HepG2 (cell line): Measurements from ENCODE around the gene ACBD6. TPM values are rescaled to one million over a fixed set of nuclear protein-coding genes. Genes with fewer than 3 reads are reported as not detected.

Experiments
- ATAC-seq: fragments of 200-7000 bp; cut with Tn5 transposase; 3 replicates; pipeline ENCODE4 v1.9.1; 2020; ENCODE audit warnings: mild to moderate bottlenecking, moderate library complexity
- BruUV-seq: library from RNA; stranded (reverse); fragments of 400-500 nt; replicated peaks from 2 replicates; lab custom pipeline; 2021; lab: Mats Ljungman, UMichigan
- CTCF ChIA-PET: fragments of 300-600 bp; formaldehyde crosslinking; extraction: SDS; loops from one replicate; lab custom pipeline; 2021; ENCODE audit warnings: low total read pairs, inconsistent platforms, low intra/inter-chr PET ratio; lab: Yijun Ruan, JAX
- POLR2A ChIA-PET: fragments of 350-600 bp; sonication (Branson Sonifier 250); formaldehyde crosslinking; loops from one replicate; lab custom pipeline; 2020; ENCODE audit warnings: antibody characterized with exemption, inconsistent platforms; lab: Yijun Ruan, JAX
- DNase-seq: peaks from one replicate; pipeline ENCODE4 v3.0.0-alpha.2; 2015; ENCODE audit warnings: low spot score
- FAIRE-seq: peaks from 3 replicates; lab custom pipeline; 2011; peaks lifted over from hg19 to GRCh38; lab: Jason Lieb, UNC
- H2AFZ ChIP-seq: one replicate; pipeline ENCODE4 v1.6.1; 2011; ENCODE audit warnings: low read length, inconsistent platforms
- H3K27ac ChIP-seq: fragments of 300-600 bp; 3 replicates; pipeline ENCODE4 v1.8.0; 2011; ENCODE audit warnings: mixed run types, mild to moderate bottlenecking, mixed read lengths, low read length, inconsistent platforms; ENCODE audit not compliant: insufficient read depth; ENCODE audit errors: extremely low read length
- H3K27me3 ChIP-seq, 2 experiments: fragments of 200-600 bp in 1 of 2; 2 replicates in 1 of 2; 3 replicates in 1 of 2; pipeline versions ENCODE4 v1.6.0 to v1.8.0; 2011; ENCODE audit warnings: low read length in 2 of 2, mild to moderate bottlenecking in 2 of 2, moderate library complexity in 2 of 2, inconsistent platforms in 1 of 2; ENCODE audit not compliant: insufficient read depth in 2 of 2, control insufficient read depth in 1 of 2
- H3K36me3 ChIP-seq, 2 experiments: fragments of 200-600 bp in 1 of 2; replicated peaks in 1 of 2; 2 replicates in 1 of 2; 3 replicates in 1 of 2; pipeline versions ENCODE4 v1.5.1 to v1.8.0; 2011; ENCODE audit warnings: low read length in 2 of 2, inconsistent platforms in 1 of 2; ENCODE audit not compliant: insufficient read depth in 2 of 2, control insufficient read depth in 1 of 2
- H3K4me1 ChIP-seq: 2 replicates; pipeline ENCODE4 v1.5.1; 2012; ENCODE audit warnings: low read length, inconsistent platforms; ENCODE audit not compliant: insufficient read depth
- H3K4me2 ChIP-seq: 2 replicates; pipeline ENCODE4 v1.6.0; 2011; ENCODE audit warnings: low read depth, low read length, inconsistent platforms
- H3K4me3 ChIP-seq, 3 experiments: fragments of 200-600 bp in 1 of 3; sonication (generic), shearing (Covaris generic) in 1 of 3; replicated peaks in 1 of 3; 2 replicates each; pipeline ENCODE4 v1.5.1; 2011 to 2016; ENCODE audit warnings: low read length in 3 of 3, inconsistent platforms in 2 of 3, low read depth in 2 of 3, mild to moderate bottlenecking in 2 of 3, control low read depth in 1 of 3, mixed read lengths in 1 of 3; ENCODE audit not compliant: insufficient read depth in 1 of 3
- H3K79me2 ChIP-seq: one replicate; pipeline ENCODE4 v1.6.1; 2011; ENCODE audit warnings: low read length, inconsistent platforms; ENCODE audit not compliant: insufficient read depth
- H3K9ac ChIP-seq: 2 replicates; pipeline ENCODE4 v1.6.0; 2011; ENCODE audit warnings: mild to moderate bottlenecking, low read depth, low read length, inconsistent platforms; ENCODE audit not compliant: insufficient read depth
- H3K9me3 ChIP-seq: 2 replicates; pipeline ENCODE4 v1.5.1; 2012; ENCODE audit warnings: mild to moderate bottlenecking, low read length
- H4K20me1 ChIP-seq: 2 replicates; pipeline ENCODE4 v1.6.0; 2011; ENCODE audit warnings: inconsistent platforms, mild to moderate bottlenecking, low read length, moderate library complexity; ENCODE audit not compliant: insufficient read depth
- AGO2 ChIP-seq: fragments of 200-400 bp; formaldehyde crosslinking; optimal IDR thresholded peaks from 2 replicates; pipeline ENCODE3; 2017; ENCODE audit warnings: mild to moderate bottlenecking, low read depth, low read length, moderate library complexity
- FLYWCH1 ChIP-seq: sonication (generic); formaldehyde crosslinking; IDR thresholded peaks from 2 replicates; pipeline ENCODE4 v1.8.1; 2023; ENCODE audit warnings: mild to moderate bottlenecking, missing genetic modification reagents
- GTF2F1 ChIP-seq: fragments of 150-350 bp; IDR thresholded peaks from 2 replicates; pipeline ENCODE4 v1.6.1; 2014; ENCODE audit warnings: low read length
- GZF1 ChIP-seq: sonication (generic); formaldehyde crosslinking; IDR thresholded peaks from 2 replicates; pipeline ENCODE4 v1.5.1; 2020; ENCODE audit warnings: mild to moderate bottlenecking, missing genetic modification reagents
- MIXL1 ChIP-seq: IDR thresholded peaks from 2 replicates; pipeline ENCODE4 v1.6.1; 2016
- NFE2L2 ChIP-seq: fragments of 150-350 bp; IDR thresholded peaks from 2 replicates; pipeline ENCODE4 v1.6.1; 2014; ENCODE audit warnings: low read length
- ZNF136 ChIP-seq: sonication (generic); formaldehyde crosslinking; IDR thresholded peaks from 2 replicates; pipeline ENCODE4 v1.8.1; 2022; ENCODE audit warnings: low read depth, mild to moderate bottlenecking, moderate library complexity, missing genetic modification reagents
- ZNF468 ChIP-seq: sonication (generic); formaldehyde crosslinking; IDR thresholded peaks from 2 replicates; pipeline ENCODE4 v1.8.0; 2022; ENCODE audit warnings: mild to moderate bottlenecking, moderate library complexity, missing genetic modification reagents
- ZNF747 ChIP-seq: sonication (generic); formaldehyde crosslinking; IDR thresholded peaks from 2 replicates; pipeline ENCODE4 v1.8.1; 2023; ENCODE audit warnings: missing genetic modification reagents, mild to moderate bottlenecking, borderline replicate concordance
- ZNF773 ChIP-seq: sonication (generic); formaldehyde crosslinking; IDR thresholded peaks from 2 replicates; pipeline ENCODE4 v1.4.0; 2020; ENCODE audit warnings: missing genetic modification reagents, borderline replicate concordance
- WGBS: methylation state at CpG from one replicate; pipeline ENCODE4 v1.1.6; 2017; ENCODE audit warnings: low lambda C conversion rate; 5-methylcytosine and 5-hydroxymethylcytosine counted together
- in situ Hi-C: cut with HindIII; loops from 2 replicates; pipeline ENCODE4 v1.10.0; 2017; ENCODE audit warnings: low pct_unique_long_range_greater_than_20kb; ENCODE audit not compliant: extremely low pct_ligation_motif_present
- intact Hi-C: fragments of 100-400 bp; cut with micrococcal nuclease; formaldehyde crosslinking; loops from one replicate; pipeline ENCODE4 v1.10.0; 2022; ENCODE audit not compliant: unreplicated experiment
- polyA plus RNA-seq, 8 experiments: library from polyadenylated mRNA; depleted of rRNA in 3 of 8; stranded (reverse) in 7 of 8; unstranded in 1 of 8; fragments of >200 nt; fragmentation: Illumina TruSeq in 4 of 8; extraction: Trizol in 4 of 8; gene quantifications; 2 replicates each; pipeline versions ENCODE4 v1.2.1 to v1.2.3, GENCODE V29; 2011 to 2016; ENCODE audit warnings: low read depth in 4 of 8, missing spikeins in 1 of 8, mixed read lengths in 1 of 8; ENCODE audit not compliant: insufficient read depth in 1 of 8
- total RNA-seq, 5 experiments: library from RNA; depleted of rRNA; stranded (reverse); fragments of >200 nt; fragmentation: Illumina TruSeq; extraction: Trizol; gene quantifications; 2 replicates each; pipeline ENCODE4 v1.2.3, GENCODE V29; 2016; ENCODE audit warnings: low read depth in 1 of 5
- TF ChIP-seq, protein P1 (sequence below): IDR thresholded peaks from 2 replicates; pipeline ENCODE4 v1.6.1; 2018; ENCODE audit warnings: missing genetic modification reagents, mild to moderate bottlenecking, missing compliant biosample characterization
- TF ChIP-seq, protein P2 (sequence below), 2 experiments: sonication (generic) in 1 of 2; formaldehyde crosslinking in 1 of 2; IDR thresholded peaks; 2 replicates each; pipeline versions ENCODE4 v1.4.0 to v1.6.1; 2016 to 2020; ENCODE audit warnings: borderline replicate concordance in 1 of 2, low read depth in 1 of 2, mild to moderate bottlenecking in 1 of 2, missing genetic modification reagents in 1 of 2

Gene ACBD6
- total and polyA plus RNA-seq, 2 of the 13 experiments (the other 11 are each of a cell fraction or from before 2014, with no cell fraction given): 33.5 to 47.2 TPM

DNA sequence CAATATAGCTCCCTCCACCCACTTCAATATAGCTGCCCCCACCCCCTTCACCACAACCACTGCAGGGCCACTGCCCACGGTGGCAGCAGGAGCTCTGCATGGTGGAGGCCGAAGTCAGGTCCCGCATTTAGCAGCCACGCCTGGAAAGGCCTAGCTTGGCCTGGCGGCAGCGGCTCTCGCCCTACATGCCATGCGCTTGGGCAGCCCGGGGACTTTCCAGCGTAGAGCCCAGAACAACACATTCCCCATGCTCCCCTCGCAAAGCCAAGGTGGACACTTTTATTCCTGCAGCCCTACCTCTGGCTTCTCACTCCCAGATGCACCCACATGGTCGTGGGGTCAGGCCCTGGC lies 235.2 kb downstream of the ACBD6 start:
- Histone ChIP-seq H3K9me3 (no peaks in the 10 kb centered on the region), H3K79me2 (no peaks in the 10 kb centered on the region), H3K36me3 (no peaks in the 10 kb centered on the region), H3K27ac (no peak overlapping the region), H3K4me1 (peaks cover 36% of the 10 kb centered on the region), H3K9ac (no peak overlapping the region), H3K4me2 (no peak overlapping the region), H3K27me3 (peaks cover 0 to 19% of the 10 kb centered on the region in 2 experiments; a peak in 2 of 5 replicates), H4K20me1 (no peaks in the 10 kb centered on the region; the same call in 1 of the 2 replicates), H2AFZ (no peak overlapping the region), H3K4me3 (no peak overlapping the region)
- DNase-seq (no peak), ATAC-seq (no peak), FAIRE-seq (no peak)
- 88% methylated on average over 12 of the region's 12 CpGs for WGBS
- no peak for TF ChIP-seq FLYWCH1
- peak; percentile 73 for TF ChIP-seq AGO2
- POLR2A ChIA-PET: no interaction called here
- intact Hi-C loops: no loop called here
- no TSS peak for BruUV-seq
- in situ Hi-C loops: loop anchor here (10.0 kb wide), 1 partner anchor 82 kb away; no protein-coding TSS in a partner anchor
- CTCF ChIA-PET: no interaction called here

DNA sequence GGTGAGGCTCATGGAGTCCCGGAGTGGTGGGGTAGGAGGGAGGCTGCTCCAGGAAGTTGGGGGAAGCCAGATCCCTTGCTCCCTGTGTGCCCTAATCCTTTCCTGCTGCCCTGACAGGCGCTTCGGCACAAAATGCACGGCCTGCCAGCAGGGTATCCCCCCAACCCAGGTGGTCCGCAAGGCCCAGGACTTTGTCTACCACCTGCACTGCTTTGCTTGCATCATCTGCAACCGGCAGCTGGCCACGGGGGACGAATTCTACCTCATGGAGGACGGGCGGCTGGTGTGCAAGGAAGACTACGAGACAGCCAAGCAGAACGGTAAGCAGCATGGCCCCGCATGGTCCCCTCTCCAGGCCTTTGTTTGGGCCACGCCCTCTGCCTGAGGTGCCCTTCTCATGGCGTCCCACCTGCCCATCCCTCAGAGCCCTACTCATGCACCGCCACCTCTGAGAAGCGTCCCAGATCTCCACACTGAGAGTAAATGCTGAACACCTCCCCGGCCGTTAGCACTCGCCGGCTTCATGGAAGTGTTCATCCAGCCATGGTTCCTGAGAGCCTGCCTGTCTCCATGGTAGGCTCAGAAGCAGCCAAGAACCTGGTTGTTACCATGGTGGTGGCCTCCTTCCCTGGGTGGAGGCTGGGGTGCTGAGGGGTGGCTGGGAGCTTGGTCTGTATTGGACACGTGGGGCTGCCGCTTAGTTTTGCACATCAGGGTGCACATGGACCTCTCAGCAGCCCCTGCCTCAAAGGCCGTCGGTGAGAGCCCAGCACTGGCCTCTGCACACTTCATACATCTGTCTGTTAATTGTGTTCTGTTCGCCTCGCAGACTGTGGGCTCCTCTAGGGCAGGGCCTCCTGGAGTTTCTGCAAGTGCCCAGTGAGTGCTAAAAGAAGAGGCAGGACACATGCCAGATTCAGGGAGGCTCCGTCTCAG lies 235.8 kb downstream of the ACBD6 start:
- POLR2A ChIA-PET: no interaction called here
- no TSS peak for BruUV-seq
- no peak for DNase-seq
- TF ChIP-seq, protein P1, sequence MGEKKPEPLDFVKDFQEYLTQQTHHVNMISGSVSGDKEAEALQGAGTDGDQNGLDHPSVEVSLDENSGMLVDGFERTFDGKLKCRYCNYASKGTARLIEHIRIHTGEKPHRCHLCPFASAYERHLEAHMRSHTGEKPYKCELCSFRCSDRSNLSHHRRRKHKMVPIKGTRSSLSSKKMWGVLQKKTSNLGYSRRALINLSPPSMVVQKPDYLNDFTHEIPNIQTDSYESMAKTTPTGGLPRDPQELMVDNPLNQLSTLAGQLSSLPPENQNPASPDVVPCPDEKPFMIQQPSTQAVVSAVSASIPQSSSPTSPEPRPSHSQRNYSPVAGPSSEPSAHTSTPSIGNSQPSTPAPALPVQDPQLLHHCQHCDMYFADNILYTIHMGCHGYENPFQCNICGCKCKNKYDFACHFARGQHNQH (CRISPR knock-in tag): no peak
- no peak for TF ChIP-seq GTF2F1
- no peak for TF ChIP-seq ZNF136
- TF ChIP-seq, protein P2, sequence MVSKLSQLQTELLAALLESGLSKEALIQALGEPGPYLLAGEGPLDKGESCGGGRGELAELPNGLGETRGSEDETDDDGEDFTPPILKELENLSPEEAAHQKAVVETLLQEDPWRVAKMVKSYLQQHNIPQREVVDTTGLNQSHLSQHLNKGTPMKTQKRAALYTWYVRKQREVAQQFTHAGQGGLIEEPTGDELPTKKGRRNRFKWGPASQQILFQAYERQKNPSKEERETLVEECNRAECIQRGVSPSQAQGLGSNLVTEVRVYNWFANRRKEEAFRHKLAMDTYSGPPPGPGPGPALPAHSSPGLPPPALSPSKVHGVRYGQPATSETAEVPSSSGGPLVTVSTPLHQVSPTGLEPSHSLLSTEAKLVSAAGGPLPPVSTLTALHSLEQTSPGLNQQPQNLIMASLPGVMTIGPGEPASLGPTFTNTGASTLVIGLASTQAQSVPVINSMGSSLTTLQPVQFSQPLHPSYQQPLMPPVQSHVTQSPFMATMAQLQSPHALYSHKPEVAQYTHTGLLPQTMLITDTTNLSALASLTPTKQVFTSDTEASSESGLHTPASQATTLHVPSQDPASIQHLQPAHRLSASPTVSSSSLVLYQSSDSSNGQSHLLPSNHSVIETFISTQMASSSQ (IDR thresholded peaks at IDR 0.05; ENCODE audit: low read depth): no peak
- TF ChIP-seq, protein P2 (CRISPR knock-in tag; IDR thresholded peaks at IDR 0.05; ENCODE audit: borderline replicate concordance): no peak
- TF ChIP-seq MIXL1 (CRISPR knock-in tag): no peak
- no peak for TF ChIP-seq NFE2L2
- no peak for TF ChIP-seq GZF1 (CRISPR knock-in tag)
- TF ChIP-seq ZNF773 (CRISPR knock-in tag): no peak
- TF ChIP-seq ZNF468 (CRISPR knock-in tag): no peak
- no peak for TF ChIP-seq ZNF747

More for the DNA sequence above, 235.8 kb downstream of the ACBD6 start:
- Histone ChIP-seq H3K9me3 (no peaks in the 10 kb centered on the region), H2AFZ (no peak overlapping the region), H3K4me2 (no peak overlapping the region), H3K79me2 (no peaks in the 10 kb centered on the region), H3K27ac (no peak overlapping the region), H3K4me1 (peaks cover 36% of the 10 kb centered on the region), H3K4me3 (no peak overlapping the region), H4K20me1 (no peaks in the 10 kb centered on the region; the same call in 1 of the 2 replicates), H3K27me3 (peaks cover 0 to 21% of the 10 kb centered on the region in 2 experiments; a peak in 3 of 5 replicates), H3K9ac (no peak overlapping the region), H3K36me3 (no peaks in the 10 kb centered on the region)
- intact Hi-C loops: no loop called here
- ATAC-seq (no peak), FAIRE-seq (no peak)
- CTCF ChIA-PET: no interaction called here
- in situ Hi-C loops: loop anchor here (10.0 kb wide), 1 partner anchor 82 kb away; no protein-coding TSS in a partner anchor
- WGBS: 93% methylated on average over 11 of the region's 28 CpGs
